ENCODE results near the gene COX14.
"Not testable (repeated sequence)": the region's sequence is repeated elsewhere in the genome, so short reads cannot be mapped to it uniquely, and the experiment has no call there.

COX14 gene

GRCh38 chr12:50151047-50151687 is 39.1 kb downstream of the COX14 start:
- WGBS, 2 experiments, result 74 to 78% methylated on average over 1 of the region's 1 CpG
- Histone ChIP-seq H3K9me3 (ENCODE audit: control insufficient read depth, low read length) (no peaks in the 10 kb centered on the region), H3K36me3 (ENCODE audit: control insufficient read depth, insufficient read depth, low read length) (no peaks in the 10 kb centered on the region), H3K4me1 (ENCODE audit: control insufficient read depth, insufficient read depth, low read length) (no peaks in the 10 kb centered on the region), H3K4me3 (ENCODE audit: insufficient read depth, low read depth, low read length) (no peak overlapping the region), H3K27ac (ENCODE audit: insufficient read depth, low read depth, low read length, poor library complexity, severe bottlenecking) (no peak overlapping the region), H3K27me3 (ENCODE audit: control insufficient read depth, insufficient read depth, low read length, poor library complexity, severe bottlenecking) (no peaks in the 10 kb centered on the region)

- not testable (repeated sequence) for H3K36me3 ChIP-seq (ENCODE audit: control insufficient read depth, insufficient read depth, low read length); H3K4me1 ChIP-seq (ENCODE audit: control insufficient read depth, insufficient read depth, low read length); H3K9me3 ChIP-seq (ENCODE audit: control insufficient read depth, low read length); H3K27ac ChIP-seq (ENCODE audit: insufficient read depth, low read depth, low read length, poor library complexity, severe bottlenecking); H3K4me3 ChIP-seq (ENCODE audit: insufficient read depth, low read depth, low read length); H3K27me3 ChIP-seq (ENCODE audit: control insufficient read depth, insufficient read depth, low read length, poor library complexity, severe bottlenecking)
- WGBS, 2 experiments, result 90 to 91% methylated on average over 3 of the region's 5 CpGs
Measured at GRCh38 chr12:50154947-50155346, 42.9 kb downstream of the COX14 start.

- Histone ChIP-seq H3K36me3 (ENCODE audit: control insufficient read depth, insufficient read depth, low read length) (no peaks in the 10 kb centered on the region), H3K9me3 (ENCODE audit: control insufficient read depth, low read length) (no peaks in the 10 kb centered on the region), H3K4me1 (ENCODE audit: control insufficient read depth, insufficient read depth, low read length) (no peaks in the 10 kb centered on the region), H3K4me3 (ENCODE audit: insufficient read depth, low read depth, low read length) (no peak overlapping the region), H3K27me3 (ENCODE audit: control insufficient read depth, insufficient read depth, low read length, poor library complexity, severe bottlenecking) (no peaks in the 10 kb centered on the region), H3K27ac (ENCODE audit: insufficient read depth, low read depth, low read length, poor library complexity, severe bottlenecking) (no peak overlapping the region)
Measured at GRCh38 chr12:50156641-50157040, 44.6 kb downstream of the COX14 start.

- Histone ChIP-seq H3K9me3 (ENCODE audit: control insufficient read depth, low read length) (no peaks in the 10 kb centered on the region), H3K27me3 (ENCODE audit: control insufficient read depth, insufficient read depth, low read length, poor library complexity, severe bottlenecking) (no peaks in the 10 kb centered on the region), H3K27ac (ENCODE audit: insufficient read depth, low read depth, low read length, poor library complexity, severe bottlenecking) (no peak overlapping the region), H3K4me1 (ENCODE audit: control insufficient read depth, insufficient read depth, low read length) (no peaks in the 10 kb centered on the region), H3K4me3 (ENCODE audit: insufficient read depth, low read depth, low read length) (no peak overlapping the region), H3K36me3 (ENCODE audit: control insufficient read depth, insufficient read depth, low read length) (no peaks in the 10 kb centered on the region)
- WGBS, 2 experiments, result 100% methylated on average over 1 to 2 of the region's 2 CpGs
Measured at GRCh38 chr12:50157259-50157658, 45.2 kb downstream of the COX14 start.

- Histone ChIP-seq H3K27ac (ENCODE audit: insufficient read depth, low read depth, low read length, poor library complexity, severe bottlenecking) (no peak overlapping the region), H3K4me1 (ENCODE audit: control insufficient read depth, insufficient read depth, low read length) (no peaks in the 10 kb centered on the region), H3K9me3 (ENCODE audit: control insufficient read depth, low read length) (no peaks in the 10 kb centered on the region), H3K4me3 (ENCODE audit: insufficient read depth, low read depth, low read length) (no peak overlapping the region), H3K36me3 (ENCODE audit: control insufficient read depth, insufficient read depth, low read length) (no peaks in the 10 kb centered on the region), H3K27me3 (ENCODE audit: control insufficient read depth, insufficient read depth, low read length, poor library complexity, severe bottlenecking) (no peaks in the 10 kb centered on the region)
Measured at GRCh38 chr12:50160643-50161042, 48.6 kb downstream of the COX14 start.

- no peaks in the 10 kb centered on the region for H3K27me3 ChIP-seq (ENCODE audit: control insufficient read depth, insufficient read depth, low read length, poor library complexity, severe bottlenecking)
- H3K4me3 ChIP-seq (ENCODE audit: insufficient read depth, low read depth, low read length), result no peak overlapping the region
- H3K4me1 ChIP-seq (ENCODE audit: control insufficient read depth, insufficient read depth, low read length), result no peaks in the 10 kb centered on the region
- H3K9me3 ChIP-seq (ENCODE audit: control insufficient read depth, low read length), result no peaks in the 10 kb centered on the region
- 92 to 94% methylated on average over 1 to 2 of the region's 2 CpGs for WGBS, 2 experiments
- no peaks in the 10 kb centered on the region for H3K36me3 ChIP-seq (ENCODE audit: control insufficient read depth, insufficient read depth, low read length)
- no peak overlapping the region for H3K27ac ChIP-seq (ENCODE audit: insufficient read depth, low read depth, low read length, poor library complexity, severe bottlenecking)
Measured at GRCh38 chr12:50162230-50162629, 50.2 kb downstream of the COX14 start.

GRCh38 chr12:50164963-50165362 is 52.9 kb downstream of the COX14 start:
- 87 to 94% methylated on average over 19 to 20 of the region's 20 CpGs for WGBS, 2 experiments
- Histone ChIP-seq H3K36me3 (ENCODE audit: control insufficient read depth, insufficient read depth, low read length) (no peaks in the 10 kb centered on the region), H3K27ac (ENCODE audit: insufficient read depth, low read depth, low read length, poor library complexity, severe bottlenecking) (no peak overlapping the region), H3K4me3 (ENCODE audit: insufficient read depth, low read depth, low read length) (no peak overlapping the region), H3K9me3 (ENCODE audit: control insufficient read depth, low read length) (no peaks in the 10 kb centered on the region), H3K4me1 (ENCODE audit: control insufficient read depth, insufficient read depth, low read length) (no peaks in the 10 kb centered on the region), H3K27me3 (ENCODE audit: control insufficient read depth, insufficient read depth, low read length, poor library complexity, severe bottlenecking) (no peaks in the 10 kb centered on the region)

GRCh38 chr12:50166799-50167048 is 54.7 kb downstream of the COX14 start:
- peak overlapping the region; percentile 95 for H3K27ac ChIP-seq (ENCODE audit: insufficient read depth, low read depth, low read length, poor library complexity, severe bottlenecking)
- WGBS, 2 experiments, result 0% methylated on average over 12 of the region's 12 CpGs
- H3K27me3 ChIP-seq (ENCODE audit: control insufficient read depth, insufficient read depth, low read length, poor library complexity, severe bottlenecking), result no peaks in the 10 kb centered on the region
- H3K9me3 ChIP-seq (ENCODE audit: control insufficient read depth, low read length), result no peaks in the 10 kb centered on the region
- H3K4me3 ChIP-seq (ENCODE audit: insufficient read depth, low read depth, low read length), result peak overlapping the region; percentile 89
- no peaks in the 10 kb centered on the region for H3K36me3 ChIP-seq (ENCODE audit: control insufficient read depth, insufficient read depth, low read length)
- H3K4me1 ChIP-seq (ENCODE audit: control insufficient read depth, insufficient read depth, low read length), result no peaks in the 10 kb centered on the region

- H3K4me3 ChIP-seq (ENCODE audit: insufficient read depth, low read depth, low read length), result peak within 1 kb of the TSS; percentile 89
- no peaks in the 10 kb centered on the region for H3K36me3 ChIP-seq (ENCODE audit: control insufficient read depth, insufficient read depth, low read length)
- WGBS, 2 experiments, result 0% methylated on average over 70 of the region's 70 CpGs
- H3K27me3 ChIP-seq (ENCODE audit: control insufficient read depth, insufficient read depth, low read length, poor library complexity, severe bottlenecking), result no peaks in the 10 kb centered on the region
- H3K27ac ChIP-seq (ENCODE audit: insufficient read depth, low read depth, low read length, poor library complexity, severe bottlenecking), result peak within 1 kb of the TSS; percentile 95
- H3K9me3 ChIP-seq (ENCODE audit: control insufficient read depth, low read length), result no peaks in the 10 kb centered on the region
- H3K4me1 ChIP-seq (ENCODE audit: control insufficient read depth, insufficient read depth, low read length), result no peaks in the 10 kb centered on the region
Measured at GRCh38 chr12:50167049-50167828, 55.2 kb downstream of the COX14 start, which contains the start of gene CERS5. Gene CERS5, minus strand, starts transcription at chr12:50167369. Its CDS starts 72 bp downstream, at chr12:50167297.

Measured in ectodermal cell (in vitro differentiated cells).